GM19324 (cell line): ENCODE measurements around the gene CELSR2.

Source experiments
- ATAC-seq: cut with Tn5 transposase; IDR thresholded peaks from one replicate; pipeline ENCODE4 v1.9.1; 2021; ENCODE audit warnings: mild to moderate bottlenecking, moderate library complexity; ENCODE audit not compliant: unreplicated experiment, low FRiP score

Gene CELSR2

GRCh38 chr1:109229531-109230127 is 19.7 kb upstream of the CELSR2 start:
- ATAC-seq: no peak

- ATAC-seq: no peak
Observed at GRCh38 chr1:109231066-109231465, 18.3 kb upstream of the CELSR2 start.

DNA sequence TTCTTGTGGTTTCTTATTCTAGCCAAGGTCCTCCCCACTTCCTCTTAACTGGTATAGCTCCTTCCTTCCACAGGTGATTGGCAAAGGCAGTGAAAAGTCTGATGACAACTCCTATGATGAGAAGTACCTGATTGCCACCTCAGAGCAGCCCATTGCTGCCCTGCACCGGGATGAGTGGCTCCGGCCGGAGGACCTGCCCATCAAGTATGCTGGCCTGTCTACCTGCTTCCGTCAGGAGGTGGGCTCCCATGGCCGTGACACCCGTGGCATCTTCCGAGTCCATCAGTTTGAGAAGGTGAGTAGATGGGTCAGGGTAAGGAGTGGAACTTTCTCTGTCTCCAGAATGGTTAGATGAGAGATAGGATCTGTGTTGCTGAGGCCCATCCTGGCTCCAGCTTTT is 14.2 kb upstream of the CELSR2 start:
- ATAC-seq: no peak

GRCh38 chr1:109237512-109237911 is 11.8 kb upstream of the CELSR2 start:
- no peak for ATAC-seq

DNA sequence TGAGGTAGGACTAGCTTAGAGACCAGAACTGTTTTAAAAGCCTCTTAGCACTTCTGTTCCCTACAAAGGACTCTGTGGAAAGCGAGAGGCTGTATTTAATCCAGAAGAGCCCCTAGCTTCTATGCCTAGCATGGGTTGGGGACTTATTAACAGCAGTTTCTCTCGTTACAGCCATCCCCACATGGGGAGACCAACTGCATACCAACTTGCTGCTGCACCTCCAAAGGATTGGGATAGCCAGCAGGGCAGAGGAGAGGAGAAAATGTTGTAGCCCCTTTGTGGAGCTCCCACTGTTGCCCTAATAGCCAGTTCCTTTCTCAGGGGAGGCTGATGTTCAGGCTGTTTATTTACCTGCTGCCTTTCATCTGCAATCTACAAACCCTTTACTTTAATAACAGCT is 11.0 kb upstream of the CELSR2 start:
- ATAC-seq: no peak

DNA sequence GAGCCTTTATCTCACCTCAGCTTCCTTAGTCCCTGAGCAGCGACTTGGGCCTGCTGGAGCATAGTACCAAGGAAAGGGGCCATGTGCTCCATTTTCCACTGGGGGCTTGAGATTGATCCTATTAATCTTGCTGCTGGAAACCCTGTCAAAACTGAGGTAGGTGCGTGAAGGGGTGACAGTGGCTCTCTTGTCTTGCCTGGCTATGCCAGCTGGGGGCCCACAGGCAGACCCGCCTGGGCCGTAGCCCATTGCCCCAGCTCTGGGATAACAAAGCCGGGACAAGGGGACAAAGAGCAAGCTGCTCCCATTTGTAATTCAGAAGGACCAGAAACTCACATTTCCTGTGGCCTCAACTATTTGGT is 10.3 kb upstream of the CELSR2 start:
- ATAC-seq: no peak

- ATAC-seq: no peak
Observed at GRCh38 chr1:109239409-109240068, 9.8 kb upstream of the CELSR2 start.

GRCh38 chr1:109240158-109241152 is 8.9 kb upstream of the CELSR2 start:
- no peak for ATAC-seq

- no peak for ATAC-seq
Observed at GRCh38 chr1:109241344-109241743, 8.0 kb upstream of the CELSR2 start.

GRCh38 chr1:109241841-109242345 is 7.4 kb upstream of the CELSR2 start:
- no peak for ATAC-seq

DNA sequence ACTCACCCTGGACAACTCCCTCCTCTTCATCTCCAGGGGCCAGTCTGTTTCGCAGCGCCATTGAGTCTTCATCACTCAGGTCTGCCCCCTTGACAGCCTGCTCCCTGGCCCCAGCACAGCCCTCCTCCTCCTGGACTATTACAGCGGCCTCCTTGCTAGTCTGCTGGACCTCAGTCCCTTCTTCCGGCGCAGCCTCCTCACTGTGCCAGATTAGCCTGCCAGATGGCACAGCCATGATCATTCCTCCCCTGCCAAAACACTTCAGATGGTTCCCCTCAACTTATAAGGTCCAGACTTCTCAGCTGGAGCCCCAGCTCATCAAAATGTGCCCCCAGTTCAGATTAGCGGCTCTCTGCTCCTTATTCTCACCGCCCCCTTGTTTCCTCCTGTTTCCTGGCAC is 7.0 kb upstream of the CELSR2 start:
- no peak for ATAC-seq

DNA sequence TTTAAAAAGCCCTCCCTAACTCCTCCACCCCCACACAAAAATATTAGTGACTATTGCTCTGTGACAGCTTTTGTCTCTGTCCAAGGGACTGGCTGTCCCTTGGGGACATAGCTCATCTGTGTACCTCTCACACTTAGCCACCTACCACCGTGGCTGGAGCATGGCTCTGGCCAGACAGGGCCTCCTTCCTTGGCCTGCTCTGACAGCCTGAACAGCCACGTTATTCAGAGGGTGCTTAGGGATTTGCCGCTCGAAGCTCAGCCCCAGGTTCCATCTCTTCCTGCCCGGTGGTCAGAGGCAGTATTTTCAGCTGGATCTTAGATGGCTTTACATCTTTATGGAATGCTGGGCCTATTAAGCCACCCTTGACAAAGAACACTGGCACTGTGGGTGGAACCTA is 6.1 kb upstream of the CELSR2 start:
- ATAC-seq: no peak

GRCh38 chr1:109243860-109244552 is 5.3 kb upstream of the CELSR2 start:
- ATAC-seq: no peak

GRCh38 chr1:109246141-109246551 is 3.2 kb upstream of the CELSR2 start:
- ATAC-seq: no peak

DNA sequence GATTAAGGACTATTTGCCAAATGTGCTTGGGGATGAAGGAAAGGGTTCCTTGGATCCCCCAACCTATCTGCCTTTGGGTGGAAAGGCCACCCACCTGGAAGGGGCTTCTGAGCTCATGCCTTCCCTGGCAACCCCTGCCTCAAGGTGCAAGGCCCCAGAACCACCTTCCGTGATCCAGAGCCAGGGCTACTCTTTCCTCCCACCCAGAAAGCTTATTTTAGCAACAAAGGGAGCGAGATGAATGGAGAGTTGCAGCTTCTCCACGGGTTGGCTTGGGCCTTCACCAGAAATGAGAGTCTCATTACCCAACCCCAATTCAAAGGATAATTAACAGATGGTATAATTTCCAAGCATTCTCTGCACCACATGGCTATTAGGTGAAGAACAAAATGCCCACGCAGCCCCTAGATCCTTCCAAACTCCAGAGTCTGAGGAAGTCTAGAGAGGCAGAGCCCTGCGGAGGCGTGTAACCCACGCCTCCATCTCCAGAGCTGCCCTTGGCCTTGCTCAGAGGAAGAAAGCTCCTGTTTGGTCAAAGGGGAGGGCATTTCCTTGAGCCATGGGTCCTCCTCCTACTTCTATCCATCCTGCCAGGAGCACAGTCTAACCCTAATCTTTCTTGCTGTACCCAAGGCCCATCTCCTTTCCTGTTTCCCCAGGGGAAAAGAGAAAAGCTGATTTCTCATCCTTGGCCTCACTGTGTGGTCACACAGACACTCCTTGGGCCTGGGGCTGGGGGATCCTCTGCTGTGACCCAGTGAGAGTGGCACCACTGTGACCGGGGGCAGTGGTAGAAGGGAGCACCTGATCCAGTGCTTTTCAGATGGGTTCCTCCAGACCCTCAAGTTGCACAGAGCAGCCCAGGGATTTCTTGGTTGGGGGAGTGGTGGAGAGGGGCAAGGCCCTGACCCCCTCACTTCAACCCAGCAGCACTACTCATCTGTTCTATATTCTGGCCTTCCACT is 1.7 kb upstream of the CELSR2 start:
- no peak for ATAC-seq

DNA sequence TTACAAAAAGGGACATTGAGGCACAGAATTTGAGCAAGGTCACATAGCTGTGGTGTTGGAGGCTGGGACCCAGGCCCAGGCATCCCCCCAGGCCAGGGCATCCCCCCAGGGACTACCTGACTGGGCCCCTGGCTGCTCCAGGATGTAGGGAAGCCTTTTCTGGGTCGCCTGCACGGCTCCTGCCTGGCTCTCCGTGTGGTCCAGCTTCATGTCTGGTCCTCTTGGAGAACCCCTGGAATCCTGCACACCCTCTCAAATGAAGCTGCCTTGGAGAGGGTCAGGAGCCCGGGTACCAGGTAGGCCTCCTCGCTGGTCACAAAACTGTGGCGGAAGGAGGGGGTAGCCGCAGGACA is 919 bp upstream of the CELSR2 start:
- no peak for ATAC-seq

DNA sequence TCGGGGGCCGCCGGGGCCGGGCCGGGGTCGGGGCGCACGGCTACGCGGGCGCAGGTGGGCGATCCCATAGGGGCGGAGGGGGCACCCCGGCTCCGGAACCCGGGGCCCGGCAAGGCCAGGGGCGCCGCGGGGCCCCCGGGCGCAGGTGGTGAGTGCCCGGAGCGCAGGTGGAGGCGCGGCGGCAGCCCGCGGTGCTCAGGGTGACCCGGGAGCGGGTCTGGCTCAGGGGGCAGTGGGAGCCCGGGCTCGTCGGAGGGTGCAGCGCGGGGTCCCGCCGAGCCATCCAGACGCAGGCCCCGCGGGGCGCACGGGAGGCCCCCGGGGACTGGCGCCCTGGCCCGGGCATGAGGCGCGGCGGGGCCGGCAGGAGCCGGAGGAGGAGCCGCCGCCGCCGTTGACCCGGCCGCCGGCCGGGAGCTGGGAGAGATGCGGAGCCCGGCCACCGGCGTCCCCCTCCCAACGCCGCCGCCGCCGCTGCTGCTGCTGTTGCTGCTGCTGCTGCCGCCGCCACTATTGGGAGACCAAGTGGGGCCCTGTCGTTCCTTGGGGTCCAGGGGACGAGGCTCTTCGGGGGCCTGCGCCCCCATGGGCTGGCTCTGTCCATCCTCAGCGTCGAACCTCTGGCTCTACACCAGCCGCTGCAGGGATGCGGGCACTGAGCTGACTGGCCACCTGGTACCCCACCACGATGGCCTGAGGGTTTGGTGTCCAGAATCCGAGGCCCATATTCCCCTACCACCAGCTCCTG is 489 bp downstream of the CELSR2 start:
- peak; percentile 27 for ATAC-seq

DNA sequence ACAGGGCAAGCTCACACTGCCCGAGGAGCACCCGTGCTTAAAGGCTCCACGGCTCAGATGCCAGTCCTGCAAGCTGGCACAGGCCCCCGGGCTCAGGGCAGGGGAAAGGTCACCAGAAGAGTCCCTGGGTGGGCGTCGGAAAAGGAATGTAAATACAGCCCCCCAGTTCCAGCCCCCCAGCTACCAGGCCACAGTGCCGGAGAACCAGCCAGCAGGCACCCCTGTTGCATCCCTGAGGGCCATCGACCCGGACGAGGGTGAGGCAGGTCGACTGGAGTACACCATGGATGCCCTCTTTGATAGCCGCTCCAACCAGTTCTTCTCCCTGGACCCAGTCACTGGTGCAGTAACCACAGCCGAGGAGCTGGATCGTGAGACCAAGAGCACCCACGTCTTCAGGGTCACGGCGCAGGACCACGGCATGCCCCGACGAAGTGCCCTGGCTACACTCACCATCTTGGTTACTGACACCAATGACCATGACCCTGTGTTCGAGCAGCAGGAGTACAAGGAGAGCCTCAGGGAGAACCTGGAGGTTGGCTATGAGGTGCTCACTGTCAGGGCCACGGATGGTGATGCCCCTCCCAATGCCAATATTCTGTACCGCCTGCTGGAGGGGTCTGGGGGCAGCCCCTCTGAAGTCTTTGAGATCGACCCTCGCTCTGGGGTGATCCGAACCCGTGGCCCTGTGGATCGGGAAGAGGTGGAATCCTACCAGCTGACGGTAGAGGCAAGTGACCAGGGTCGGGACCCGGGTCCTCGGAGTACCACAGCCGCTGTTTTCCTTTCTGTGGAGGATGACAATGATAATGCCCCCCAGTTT is 1.3 kb downstream of the CELSR2 start:
- no peak for ATAC-seq
